ENCODE results near the gene BACH2. TPM values are rescaled to one million over a fixed set of nuclear protein-coding genes. Genes with fewer than 3 reads are reported as not detected.

The BACH2 gene
- total and polyA plus RNA-seq, 2 of the 4 experiments (the other 2 are of a cell fraction), result 1.3 to 1.4 TPM

- dilution Hi-C loops (cut with HindIII; ENCODE audit: low sequenced_read_pairs, unreplicated experiment) (no loop called here), in situ Hi-C loops (cut with MboI; ENCODE audit: low sequenced_read_pairs) (loop anchor here (10.0 kb wide), 1 partner anchor 314 kb away; no protein-coding TSS in a partner anchor), intact Hi-C loops (cut with micrococcal nuclease) (no loop called here)
- Histone ChIP-seq H3K18ac (ENCODE audit: low read depth, low read length) (no peak overlapping the region), H2BK5ac (ENCODE audit: low read depth, low read length, poor library complexity, severe bottlenecking) (no peak overlapping the region), H4K91ac (ENCODE audit: insufficient read depth, low read depth, low read length) (no peak overlapping the region), H2BK15ac (ENCODE audit: low read depth, low read length) (no peak overlapping the region), H3K9me1 (ENCODE audit: insufficient read depth, low read length) (no peaks in the 10 kb centered on the region), H2BK120ac (ENCODE audit: low read depth, low read length) (no peak overlapping the region), H3K9ac (ENCODE audit: low read depth, low read length) (no peak overlapping the region), H2BK20ac (ENCODE audit: low read depth, low read length) (no peak overlapping the region), H3K27me3 (ENCODE audit: control insufficient read depth, insufficient read depth, low read length) (no peaks in the 10 kb centered on the region), H4K5ac (ENCODE audit: low read depth, low read length) (no peak overlapping the region), H3K4ac (ENCODE audit: low read depth, low read length) (no peak overlapping the region), H2AK9ac (replicated peaks; ENCODE audit: low read depth, low read length, poor library complexity) (no peak overlapping the region), H3K56ac (ENCODE audit: extremely low read depth, insufficient read depth, low read length) (no peak overlapping the region), H3K36me3 (ENCODE audit: control insufficient read depth, insufficient read depth, low read length) (no peaks in the 10 kb centered on the region), H3K79me1 (ENCODE audit: low read depth in 1 of 2, low read length in 2 of 2) (no peaks in the 10 kb centered on the region), H3K4me1 (ENCODE audit: control insufficient read depth, insufficient read depth, low read length) (no peaks in the 10 kb centered on the region), H4K8ac (ENCODE audit: low read depth in 2 of 2, low read length in 2 of 2) (no peak overlapping the region), H4K20me1 (ENCODE audit: insufficient read depth, low read length) (no peaks in the 10 kb centered on the region), H3K27ac (ENCODE audit: insufficient read depth, low read length) (no peak overlapping the region), H2AK5ac (ENCODE audit: low read depth, low read length) (no peak overlapping the region), H3K4me2 (ENCODE audit: low read depth, low read length) (no peak overlapping the region), H3K9me3 (ENCODE audit: control insufficient read depth, insufficient read depth, low read length) (no peaks in the 10 kb centered on the region), H3K14ac (replicated peaks; ENCODE audit: low read depth, low read length) (no peak overlapping the region), H3K4me3 (ENCODE audit: insufficient read depth, low read depth, low read length) (no peak overlapping the region), H3K23ac (ENCODE audit: low read depth, low read length) (no peak overlapping the region), H2AFZ (replicated peaks; ENCODE audit: low read length, poor library complexity) (no peak overlapping the region)
- no peak for ATAC-seq (ENCODE audit: low read depth)
- CTCF ChIA-PET, result interaction anchor here (1.5 kb wide), 1 partner anchor 87 kb away, joined by 4 read pairs; no protein-coding TSS in a partner anchor
- TF ChIP-seq SMC3 (IDR thresholded peaks at IDR 0.05; ENCODE audit: low read depth, low read length) (no peak), CHD1 (IDR thresholded peaks at IDR 0.05; ENCODE audit: low read depth, low read length) (no peak), RCOR1 (IDR thresholded peaks at IDR 0.05; ENCODE audit: insufficient replicate concordance, low read length) (no peak), MAFK (IDR thresholded peaks at IDR 0.05; ENCODE audit: low read depth, low read length) (peak; percentile 94)
- POLR2A ChIA-PET (ENCODE audit: unreplicated experiment), result no interaction called here
- DNase-seq, result peak; percentile 15
- no CpG with 5 or more reads among the region's 1 CpG for WGBS, 2 experiments (ENCODE audit: extremely low coverage in 2 of 2, insufficient read length in 1 of 2)
- BruUV-seq (replicated peaks), result no TSS peak
Observed at GRCh38 chr6:90288404-90288803, 8.2 kb downstream of the BACH2 start.
